Ishikawa (cell line): ENCODE results near the gene ARPC5L.

ENCODE experiments used
- CEBPB ChIP-seq: IDR thresholded peaks from 2 replicates; pipeline ENCODE4 v1.6.1; 2012
- CREB1 ChIP-seq: IDR thresholded peaks from 2 replicates; pipeline ENCODE4 v1.6.1; 2012; ENCODE audit warnings: low read depth
- EGR1 ChIP-seq: IDR thresholded peaks from 2 replicates; pipeline ENCODE4 v1.6.1; 2012
- EP300 ChIP-seq: IDR thresholded peaks from 2 replicates; pipeline ENCODE4 v1.6.1; 2012; ENCODE audit warnings: borderline replicate concordance
- FOXM1 ChIP-seq: IDR thresholded peaks from 2 replicates; pipeline ENCODE4 v1.6.1; 2012; ENCODE audit warnings: low read depth, borderline replicate concordance
- NFIC ChIP-seq: IDR thresholded peaks from 2 replicates; pipeline ENCODE4 v1.6.1; 2012
- RAD21 ChIP-seq: IDR thresholded peaks from 2 replicates; pipeline ENCODE4 v1.6.1; 2012; ENCODE audit warnings: low read depth
- REST ChIP-seq: IDR thresholded peaks from 2 replicates; pipeline ENCODE4 v1.6.1; 2012; ENCODE audit warnings: low read depth, mild to moderate bottlenecking
- TAF1 ChIP-seq: IDR thresholded peaks from 2 replicates; pipeline ENCODE4 v1.6.1; 2012; ENCODE audit warnings: low read depth, mild to moderate bottlenecking
- TCF12 ChIP-seq: IDR thresholded peaks from 2 replicates; pipeline ENCODE4 v1.6.1; 2012; ENCODE audit warnings: low read depth
- TEAD4 ChIP-seq: IDR thresholded peaks from 2 replicates; pipeline ENCODE4 v1.6.1; 2012
- YY1 ChIP-seq: IDR thresholded peaks from 2 replicates; pipeline ENCODE4 v1.6.1; 2012; ENCODE audit warnings: low read depth
- ZBTB7A ChIP-seq: IDR thresholded peaks from 2 replicates; pipeline ENCODE4 v1.6.1; 2012; ENCODE audit warnings: low read depth
- TF ChIP-seq, protein P1 (sequence below): IDR thresholded peaks from 2 replicates; pipeline ENCODE4 v1.6.1; 2012
- TF ChIP-seq, protein P2 (sequence below): IDR thresholded peaks from 2 replicates; pipeline ENCODE4 v1.6.1; 2012

Gene ARPC5L

GRCh38 chr9:124861342-124862229 lies at the start of gene ARPC5L, which contains the start of gene RPL35:
Gene ARPC5L, plus strand, starts transcription at chr9:124862130. Its CDS starts 7,161 bp downstream, at chr9:124869291.
Gene RPL35, minus strand, starts transcription at chr9:124861957. Its CDS starts 45 bp downstream, at chr9:124861912.
- TF ChIP-seq REST: peak; percentile 39
- TF ChIP-seq ZBTB7A: no peak
- TF ChIP-seq NFIC: no peak; the same call in 1 of the 2 replicates
- TF ChIP-seq EP300: peak; percentile 27; the same call in 1 of the 2 replicates
- TF ChIP-seq TCF12: peak; percentile 80
- peak; percentile 39; the same call in 1 of the 2 replicates for TF ChIP-seq FOXM1
- TF ChIP-seq, protein P1, sequence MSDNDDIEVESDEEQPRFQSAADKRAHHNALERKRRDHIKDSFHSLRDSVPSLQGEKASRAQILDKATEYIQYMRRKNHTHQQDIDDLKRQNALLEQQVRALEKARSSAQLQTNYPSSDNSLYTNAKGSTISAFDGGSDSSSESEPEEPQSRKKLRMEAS: peak; percentile 82
- no peak for TF ChIP-seq CREB1
- TF ChIP-seq TEAD4: 0 out of 2 replicates have a peak, but pooled peaks have one; percentile 14
- peak; percentile 58 for TF ChIP-seq EGR1
- peak; percentile 100 for TF ChIP-seq TAF1
- peak; percentile 72 for TF ChIP-seq YY1
- TF ChIP-seq, protein P2, sequence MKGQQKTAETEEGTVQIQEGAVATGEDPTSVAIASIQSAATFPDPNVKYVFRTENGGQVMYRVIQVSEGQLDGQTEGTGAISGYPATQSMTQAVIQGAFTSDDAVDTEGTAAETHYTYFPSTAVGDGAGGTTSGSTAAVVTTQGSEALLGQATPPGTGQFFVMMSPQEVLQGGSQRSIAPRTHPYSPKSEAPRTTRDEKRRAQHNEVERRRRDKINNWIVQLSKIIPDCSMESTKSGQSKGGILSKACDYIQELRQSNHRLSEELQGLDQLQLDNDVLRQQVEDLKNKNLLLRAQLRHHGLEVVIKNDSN: peak; percentile 22; the same call in 1 of the 2 replicates
- no peak for TF ChIP-seq CEBPB

DNA sequence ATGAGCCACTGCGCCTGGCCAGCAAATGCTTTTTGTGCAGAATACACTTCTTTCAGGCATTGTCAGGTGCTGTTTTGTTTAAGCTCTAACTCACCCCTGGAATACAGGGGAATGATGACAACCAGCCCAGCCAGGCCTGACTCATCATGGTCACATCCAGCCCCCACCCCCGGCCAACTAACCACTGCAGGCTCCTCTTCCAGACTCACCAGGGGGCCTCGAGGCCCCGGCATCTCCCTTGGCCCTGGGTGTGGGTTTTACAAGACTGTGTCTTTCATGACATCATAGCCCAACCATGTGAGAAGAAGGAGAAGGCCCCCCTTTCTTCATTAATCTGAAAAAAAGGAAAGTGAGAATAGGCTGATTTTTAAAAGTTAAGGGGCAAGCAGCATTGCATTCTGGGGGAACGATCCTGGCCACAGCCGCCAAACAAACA lies 49.5 kb upstream of the ARPC5L start:
- TF ChIP-seq FOXM1 (peak; percentile 71; the same call in 1 of the 2 replicates), TAF1 (no peak), CREB1 (no peak), TCF12 (peak; percentile 65; the same call in 1 of the 2 replicates), YY1 (0 out of 2 replicates have a peak, but pooled peaks have one; percentile 17), EP300 (peak; percentile 77), RAD21 (0 out of 2 replicates have a peak, but pooled peaks have one; percentile 2), ZBTB7A (no peak; the same call in 1 of the 2 replicates), NFIC (peak; percentile 64), CEBPB (no peak; the same call in 1 of the 2 replicates), EGR1 (no peak; the same call in 1 of the 2 replicates), TEAD4 (peak; percentile 59), REST (no peak)
- TF ChIP-seq, protein P2: no peak
- TF ChIP-seq, protein P1: no peak

GRCh38 chr9:124813041-124813440 lies 48.9 kb upstream of the ARPC5L start:
- TF ChIP-seq, protein P2: no peak
- TF ChIP-seq CREB1: no peak

DNA sequence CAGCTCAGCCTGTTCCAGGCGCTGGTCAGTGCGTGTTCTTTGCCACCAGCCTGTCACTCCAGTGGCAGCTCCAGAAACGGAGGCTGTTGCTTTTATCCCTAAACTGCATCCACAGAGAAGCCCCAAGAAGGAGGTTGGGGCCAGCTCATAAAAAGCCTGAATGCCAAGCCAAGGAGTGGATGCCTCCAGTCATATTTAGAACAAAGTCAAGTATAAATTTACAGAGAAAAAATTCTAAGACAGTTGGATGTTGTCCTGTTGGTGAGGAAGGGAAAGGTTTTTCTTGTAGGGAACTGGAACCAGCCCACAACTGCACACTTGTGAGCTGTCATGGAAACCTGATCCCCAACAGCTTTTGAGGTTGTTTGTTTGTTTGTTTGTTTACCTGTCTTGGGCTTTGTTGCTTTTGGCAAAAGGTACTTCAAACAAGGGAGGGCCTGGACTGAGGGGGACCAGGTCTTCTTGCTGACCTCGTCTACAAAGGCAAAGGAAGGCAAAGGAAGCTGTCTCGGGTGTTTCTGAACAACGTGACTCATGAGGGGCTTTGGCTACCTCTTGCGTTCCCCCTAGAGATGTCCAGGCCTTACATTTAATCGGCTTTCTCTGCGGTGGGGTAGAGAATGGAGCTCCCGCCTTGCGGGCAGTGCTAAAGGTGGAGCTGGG lies 48.3 kb upstream of the ARPC5L start:
- TF ChIP-seq EGR1: no peak
- no peak for TF ChIP-seq TCF12
- TF ChIP-seq FOXM1: no peak
- no peak for TF ChIP-seq TEAD4
- TF ChIP-seq ZBTB7A: no peak
- TF ChIP-seq RAD21: no peak

DNA sequence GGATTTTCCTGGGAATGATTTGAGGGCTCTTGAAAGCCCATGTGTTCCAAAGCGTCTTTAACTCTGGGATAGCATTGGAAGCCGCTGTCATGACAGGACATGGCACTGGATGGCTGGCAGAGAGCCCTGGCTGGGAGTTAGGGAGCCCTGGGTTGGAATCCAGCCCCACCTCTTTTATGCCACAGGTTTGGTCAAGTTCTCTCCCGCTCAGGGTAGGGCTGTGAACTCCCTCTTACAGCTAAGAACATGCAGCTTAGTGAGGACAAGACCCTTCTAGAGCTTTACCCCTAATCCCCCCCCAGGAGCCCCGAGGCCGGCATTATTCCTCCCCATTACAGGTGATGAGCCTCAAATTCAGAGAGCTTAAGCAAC lies 47.8 kb upstream of the ARPC5L start:
- TF ChIP-seq TCF12 (no peak), EGR1 (no peak), REST (no peak), TAF1 (no peak), ZBTB7A (no peak), YY1 (no peak), CREB1 (no peak), CEBPB (no peak), TEAD4 (no peak), EP300 (no peak), RAD21 (no peak)
